Stimulated activated effector memory CD8-positive, alpha-beta T cell treated with anti-CD3 and anti-CD28 coated beads, Interleukin-12 subunit alpha, Interleukin-12 subunit beta, amount 100 ng/mL, for 72 hours (primary cell): ENCODE results near the gene CTCFL.

ENCODE experiments used
- ATAC-seq: fragments of 150-1000 bp; cut with Tn5 transposase; 2 replicates; pipeline ENCODE4 v1.10.0; 2021
- DNase-seq, 2 donors: peaks; one replicate each; pipeline ENCODE4 v3.0.0; 2021 to 2022; ENCODE audit warnings: low spot score in 2 of 2
- H3K27ac Mint-ChIP-seq: one replicate; pipeline ENCODE4 v1.8.0; 2022; ENCODE audit warnings: mild to moderate bottlenecking, mixed read lengths
- H3K36me3 Mint-ChIP-seq: one replicate; pipeline ENCODE4 v1.8.0; 2022; ENCODE audit warnings: mild to moderate bottlenecking, mixed read lengths
- H3K4me1 Mint-ChIP-seq: one replicate; pipeline ENCODE4 v1.8.0; 2022; ENCODE audit warnings: mixed read lengths
- H3K4me3 Mint-ChIP-seq: one replicate; pipeline ENCODE4 v1.8.0; 2022; ENCODE audit warnings: mild to moderate bottlenecking, mixed read lengths
- H3K9me3 Mint-ChIP-seq: one replicate; pipeline ENCODE4 v1.8.0; 2022; ENCODE audit warnings: mixed read lengths

Gene CTCFL

GRCh38 chr20:57485770-57486169, 39.2 kb downstream of the CTCFL start:
- H3K4me3 Mint-ChIP-seq: no peak overlapping the region
- H3K27ac Mint-ChIP-seq: no peak overlapping the region
- no peaks in the 10 kb centered on the region for H3K4me1 Mint-ChIP-seq
- no peaks in the 10 kb centered on the region for H3K9me3 Mint-ChIP-seq
- ATAC-seq: no peak
- no peak for DNase-seq
- H3K36me3 Mint-ChIP-seq: peaks cover 6% of the 10 kb centered on the region

- no peak for DNase-seq
Observed at GRCh38 chr20:57484772-57485171, 40.2 kb downstream of the CTCFL start.

GRCh38 chr20:57483287-57484050, 41.5 kb downstream of the CTCFL start:
- no peak overlapping the region for H3K27ac Mint-ChIP-seq
- ATAC-seq: no peak

More at GRCh38 chr20:57484772-57485171, 40.2 kb downstream of the CTCFL start:
- H3K27ac Mint-ChIP-seq: no peak overlapping the region
- peaks cover 6% of the 10 kb centered on the region for H3K36me3 Mint-ChIP-seq
- no peaks in the 10 kb centered on the region for H3K9me3 Mint-ChIP-seq
- no peak overlapping the region for H3K4me3 Mint-ChIP-seq
- no peaks in the 10 kb centered on the region for H3K4me1 Mint-ChIP-seq
- ATAC-seq: no peak

DNA sequence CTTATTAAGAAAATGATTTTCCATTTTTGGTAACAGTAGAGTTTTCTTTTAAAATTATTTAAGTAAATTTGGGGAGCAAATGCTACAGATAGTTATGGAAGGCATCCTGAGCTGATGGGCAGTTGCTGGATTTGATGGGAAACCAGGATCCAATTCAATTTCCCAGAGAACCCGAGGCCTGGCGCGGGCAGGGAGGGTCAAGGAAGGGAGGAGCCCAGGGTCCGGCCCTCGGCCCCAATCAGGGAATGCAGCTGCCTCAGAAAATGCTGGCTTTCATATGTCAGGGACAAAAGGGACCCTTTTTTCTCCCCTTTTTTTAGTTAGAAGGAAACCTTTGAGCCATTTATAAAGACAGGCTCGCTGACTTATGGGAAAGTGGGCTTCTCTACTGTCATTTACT, 42.1 kb downstream of the CTCFL start:
- H3K9me3 Mint-ChIP-seq: no peaks in the 10 kb centered on the region
- H3K27ac Mint-ChIP-seq: no peak overlapping the region
- H3K36me3 Mint-ChIP-seq: no peaks in the 10 kb centered on the region
- H3K4me3 Mint-ChIP-seq: no peak overlapping the region
- DNase-seq (no peak), ATAC-seq (no peak)
- H3K4me1 Mint-ChIP-seq: no peaks in the 10 kb centered on the region

More at GRCh38 chr20:57483287-57484050, 41.5 kb downstream of the CTCFL start:
- no peak overlapping the region for H3K4me3 Mint-ChIP-seq
- DNase-seq: no peak
- H3K4me1 Mint-ChIP-seq: no peaks in the 10 kb centered on the region
- no peaks in the 10 kb centered on the region for H3K9me3 Mint-ChIP-seq
- H3K36me3 Mint-ChIP-seq: peaks cover 5% of the 10 kb centered on the region

DNA sequence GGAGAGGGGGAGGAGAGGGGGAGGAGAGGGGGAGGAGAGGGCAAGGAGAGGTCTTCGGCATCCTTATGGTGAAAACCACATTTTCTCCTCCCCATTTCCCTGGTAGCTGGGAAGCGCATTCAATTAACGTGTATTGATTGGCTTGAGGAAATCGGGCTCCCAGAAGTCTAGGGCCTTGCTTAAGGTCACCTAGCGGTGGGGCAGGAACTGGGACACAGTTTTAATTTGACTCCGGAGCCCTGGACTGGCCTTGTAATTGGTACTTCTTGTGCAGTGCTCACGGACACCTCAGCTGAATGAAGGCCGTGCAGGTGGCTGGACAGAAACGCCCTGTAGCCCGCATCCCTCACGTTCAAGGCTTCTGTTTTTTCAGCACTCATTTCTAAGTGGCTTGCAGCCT, 42.8 kb downstream of the CTCFL start:
- Mint-ChIP-seq H3K4me3 (no peak overlapping the region), H3K4me1 (no peaks in the 10 kb centered on the region), H3K27ac (no peak overlapping the region), H3K36me3 (no peaks in the 10 kb centered on the region), H3K9me3 (no peaks in the 10 kb centered on the region)
- DNase-seq (no peak), ATAC-seq (no peak)

DNA sequence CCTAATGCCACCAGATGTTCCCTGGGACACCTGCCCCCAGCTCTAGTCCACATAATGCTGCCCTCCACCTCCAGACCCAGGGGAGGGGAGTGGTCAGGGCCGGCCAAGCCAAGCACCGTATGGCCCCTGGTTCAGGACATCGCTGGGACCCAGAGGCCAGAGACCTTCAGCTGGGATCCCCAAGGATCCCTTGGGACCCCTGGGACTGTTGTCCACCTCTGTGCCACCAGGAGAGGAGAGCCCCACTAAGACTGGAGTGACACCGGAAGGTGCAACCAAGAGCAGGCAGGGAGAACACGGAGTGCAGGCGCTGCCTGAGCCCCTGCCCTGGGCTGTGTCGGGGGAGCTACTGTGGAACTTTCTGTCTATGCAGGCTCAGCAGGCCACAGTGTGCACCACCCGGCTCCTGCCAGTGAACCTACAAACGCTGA, 43.6 kb downstream of the CTCFL start:
- H3K4me1 Mint-ChIP-seq: no peaks in the 10 kb centered on the region
- ATAC-seq (no peak), DNase-seq (no peak)
- no peaks in the 10 kb centered on the region for H3K36me3 Mint-ChIP-seq
- H3K9me3 Mint-ChIP-seq: no peaks in the 10 kb centered on the region
- no peak overlapping the region for H3K4me3 Mint-ChIP-seq
- H3K27ac Mint-ChIP-seq: no peak overlapping the region

DNA sequence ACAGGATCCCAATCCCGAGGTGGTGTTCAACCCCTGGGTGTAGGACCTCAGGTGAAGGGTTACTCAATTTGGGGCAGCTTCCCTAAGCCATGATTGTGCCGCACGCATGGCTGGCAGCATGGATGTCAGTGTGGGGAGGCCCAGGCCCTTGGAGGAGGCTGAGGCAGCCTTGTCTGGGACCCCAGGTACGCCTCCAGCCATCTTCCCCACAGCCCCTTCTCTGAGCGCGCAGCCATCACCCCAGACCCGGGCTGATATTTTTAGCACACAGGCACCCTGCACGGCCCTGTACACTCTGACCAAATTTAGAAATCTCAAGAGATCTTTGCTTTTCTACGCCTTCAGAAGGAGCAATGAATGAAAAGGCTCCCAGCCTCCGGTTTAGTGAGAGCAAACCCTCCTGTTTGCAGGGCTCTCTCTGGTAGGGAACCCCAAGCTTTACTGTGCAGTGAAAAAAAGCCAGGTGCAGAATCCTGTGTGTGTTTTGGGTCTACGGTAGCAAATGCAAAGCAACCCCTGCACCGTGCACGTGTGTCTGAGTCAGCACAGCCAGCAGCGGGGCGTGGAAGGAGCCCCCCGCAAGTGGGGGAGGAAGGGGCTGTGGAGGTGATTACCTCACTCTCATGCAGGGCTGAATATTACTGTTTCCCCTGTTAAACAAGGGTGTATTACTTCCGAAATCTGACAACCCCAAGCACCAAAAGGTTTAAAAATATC, 44.3 kb downstream of the CTCFL start:
- Mint-ChIP-seq H3K27ac (no peak overlapping the region), H3K4me1 (no peaks in the 10 kb centered on the region), H3K36me3 (no peaks in the 10 kb centered on the region), H3K4me3 (no peak overlapping the region), H3K9me3 (no peaks in the 10 kb centered on the region)
- DNase-seq (no peak), ATAC-seq (no peak)

DNA sequence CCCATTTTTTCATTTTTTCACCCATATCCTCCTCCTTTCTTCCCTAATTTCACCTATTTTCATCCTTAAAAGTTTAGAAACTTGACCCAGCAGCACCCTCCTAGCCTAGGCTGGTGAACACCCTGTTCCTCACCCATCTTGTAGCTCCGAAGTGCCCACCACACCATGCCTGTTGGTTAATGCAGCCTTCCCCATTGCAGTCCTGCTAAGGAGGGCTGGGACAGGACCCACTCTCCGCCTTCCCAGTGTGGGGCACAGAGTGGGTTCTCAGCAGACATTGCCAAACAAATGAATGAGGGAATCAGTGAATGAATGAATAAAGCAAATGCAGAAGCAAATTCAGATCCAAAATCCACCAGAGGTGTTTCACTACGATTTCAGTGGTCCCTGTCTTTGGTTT, 45.7 kb downstream of the CTCFL start:
- H3K9me3 Mint-ChIP-seq: no peaks in the 10 kb centered on the region
- H3K4me1 Mint-ChIP-seq: no peaks in the 10 kb centered on the region
- no peaks in the 10 kb centered on the region for H3K36me3 Mint-ChIP-seq
- no peak overlapping the region for H3K4me3 Mint-ChIP-seq
- H3K27ac Mint-ChIP-seq: no peak overlapping the region
- no peak for DNase-seq
- ATAC-seq: no peak

GRCh38 chr20:57478176-57478575, 46.8 kb downstream of the CTCFL start:
- Mint-ChIP-seq H3K4me1 (peaks cover 7% of the 10 kb centered on the region), H3K27ac (peak overlapping the region; percentile 72), H3K9me3 (no peaks in the 10 kb centered on the region), H3K4me3 (no peak overlapping the region), H3K36me3 (no peaks in the 10 kb centered on the region)
- no peak for ATAC-seq
- no peak for DNase-seq

- Mint-ChIP-seq H3K9me3 (no peaks in the 10 kb centered on the region), H3K4me1 (peaks cover 11% of the 10 kb centered on the region), H3K36me3 (no peaks in the 10 kb centered on the region), H3K4me3 (no peak overlapping the region), H3K27ac (peak overlapping the region; percentile 72)
- DNase-seq (no peak), ATAC-seq (no peak)
Observed at GRCh38 chr20:57476641-57477461, 48.1 kb downstream of the CTCFL start.

DNA sequence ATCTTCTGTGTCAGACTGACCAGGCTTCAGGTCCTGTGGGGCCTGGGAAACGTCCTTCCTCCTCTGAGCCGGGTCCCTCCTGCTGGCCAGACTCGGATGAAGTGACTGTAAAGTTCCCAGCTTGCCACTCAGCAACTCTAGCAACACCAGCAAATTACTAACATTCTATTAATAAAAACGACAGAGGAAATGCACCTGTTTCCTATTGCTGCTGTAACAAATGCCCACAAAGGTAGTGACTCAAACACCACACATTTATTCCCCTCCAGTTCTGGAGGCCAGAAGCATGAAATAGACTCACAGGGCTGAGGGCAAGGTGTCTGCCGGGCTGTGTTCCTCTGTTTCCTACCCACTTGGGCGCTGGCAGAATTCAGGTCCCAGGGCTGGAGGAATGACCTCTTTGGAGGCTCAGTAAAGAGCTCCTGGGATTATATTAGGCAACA, 48.8 kb downstream of the CTCFL start:
- Mint-ChIP-seq H3K4me1 (peaks cover 11% of the 10 kb centered on the region), H3K9me3 (no peaks in the 10 kb centered on the region), H3K36me3 (no peaks in the 10 kb centered on the region), H3K27ac (no peak overlapping the region), H3K4me3 (no peak overlapping the region)
- peak; percentile 74 for ATAC-seq
- DNase-seq: no peak

DNA sequence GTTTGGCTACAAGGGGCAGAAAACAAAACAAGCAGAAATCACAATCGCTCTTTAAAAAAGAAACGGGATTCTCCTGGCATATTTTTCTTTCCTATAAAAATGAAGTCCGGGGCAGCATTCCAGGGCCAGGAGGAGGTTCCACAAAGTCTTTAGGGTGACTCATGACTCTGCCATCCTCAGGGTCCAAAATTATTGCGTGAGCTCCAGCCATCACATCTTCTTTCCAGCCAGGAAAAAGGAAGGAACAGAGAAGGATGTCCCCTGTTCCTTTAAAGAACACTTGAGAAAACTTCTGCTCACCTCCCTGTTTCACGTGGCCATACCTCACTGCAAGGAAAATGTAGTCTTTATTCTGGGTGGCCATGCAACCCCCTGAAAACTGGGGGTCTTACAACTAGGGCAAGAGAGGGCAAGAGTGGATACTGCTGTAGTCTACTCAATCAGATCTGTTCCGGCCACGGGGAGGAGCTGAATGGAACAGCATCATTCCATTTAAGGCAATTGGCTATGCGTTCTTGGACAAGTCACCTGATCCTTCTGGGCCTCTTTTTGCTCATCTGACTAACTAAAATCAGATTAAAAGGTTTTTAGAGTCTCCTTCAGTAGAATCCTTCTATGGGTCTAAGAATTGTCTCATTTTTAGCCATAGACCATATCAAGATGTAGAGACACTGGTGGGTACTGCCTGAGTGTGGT, 49.4 kb downstream of the CTCFL start:
- Mint-ChIP-seq H3K27ac (no peak overlapping the region), H3K9me3 (no peaks in the 10 kb centered on the region), H3K36me3 (no peaks in the 10 kb centered on the region), H3K4me3 (no peak overlapping the region), H3K4me1 (peaks cover 11% of the 10 kb centered on the region)
- ATAC-seq (no peak), DNase-seq (no peak)

DNA sequence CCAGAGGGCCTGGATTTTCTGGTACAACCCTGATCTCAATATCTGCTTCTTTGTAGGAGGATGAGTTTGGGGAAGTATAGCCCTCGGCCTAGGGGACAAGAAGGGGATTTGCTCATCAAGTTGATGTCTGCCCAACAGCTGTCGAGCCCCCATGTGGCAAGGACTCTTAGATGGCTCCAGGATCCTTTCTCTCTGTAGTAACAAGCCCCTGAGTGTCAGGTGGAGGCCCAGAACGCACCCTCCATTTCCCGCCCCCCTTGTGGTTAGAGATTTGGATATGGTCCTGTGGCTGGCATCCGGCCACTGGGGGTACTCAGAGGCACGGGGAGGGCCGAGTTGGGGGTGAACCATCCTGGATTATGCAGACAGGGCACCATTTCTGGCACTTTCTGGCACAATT, 50.1 kb downstream of the CTCFL start:
- Mint-ChIP-seq H3K9me3 (no peaks in the 10 kb centered on the region), H3K36me3 (no peaks in the 10 kb centered on the region), H3K4me3 (no peak overlapping the region), H3K4me1 (peaks cover 11% of the 10 kb centered on the region), H3K27ac (no peak overlapping the region)
- no peak for ATAC-seq
- no peak for DNase-seq

DNA sequence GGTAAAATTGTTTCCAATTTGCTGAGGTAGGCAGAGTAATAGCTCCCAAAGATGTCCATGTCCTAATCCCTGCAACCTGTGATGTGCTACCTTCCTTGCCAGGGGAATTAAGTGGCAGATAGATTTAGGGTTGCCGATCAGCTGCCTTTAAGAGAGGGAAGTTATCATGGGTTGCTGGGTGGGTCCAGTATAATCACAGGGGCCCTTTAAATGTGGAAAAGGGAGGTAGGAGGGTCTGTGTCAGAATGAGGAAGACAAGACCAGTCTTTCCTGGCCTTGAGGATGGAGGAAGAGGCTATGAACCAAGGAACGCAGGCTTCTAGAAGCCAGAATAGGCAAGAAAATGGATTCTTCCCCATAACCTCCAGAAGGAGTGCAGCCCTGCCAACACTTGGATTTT, 50.7 kb downstream of the CTCFL start:
- Mint-ChIP-seq H3K27ac (peak overlapping the region; percentile 80), H3K9me3 (no peaks in the 10 kb centered on the region), H3K36me3 (no peaks in the 10 kb centered on the region), H3K4me3 (no peak overlapping the region), H3K4me1 (peaks cover 11% of the 10 kb centered on the region)
- DNase-seq: no peak
- no peak for ATAC-seq
